ENCODE data around the gene PRKCE.

GRCh38 chr2:45929674-45930395 is 278.4 kb downstream of the PRKCE start:
- no peak for TF ChIP-seq CTCF (conservative IDR thresholded peaks at IDR 0.05 in 1 of 2, IDR thresholded peaks at IDR 0.05 in 1 of 2; ENCODE audit: extremely low read depth in 1 of 2, insufficient read depth in 1 of 2, low read depth in 1 of 2, low read length in 2 of 2)
- TF ChIP-seq EZH2 (IDR thresholded peaks at IDR 0.05; ENCODE audit: borderline replicate concordance, low read length), result no peak

Measured in mammary epithelial cell (primary cell).